A549 (cell line): Measurements from ENCODE around the gene TMEM106B. TPM values are rescaled to one million over a fixed set of nuclear protein-coding genes. Genes with fewer than 3 reads are reported as not detected.
"Not testable (repeated sequence)": the region's sequence is repeated elsewhere in the genome, so short reads cannot be mapped to it uniquely, and the experiment has no call there.

Experiments
- ATAC-seq, 2 experiments: fragments of 200-7000 bp in 1 of 2; fragments of >200 bp in 1 of 2; cut with Nextera tagmentation in 1 of 2; cut with Tn5 transposase in 1 of 2; 3 replicates each; pipeline versions ENCODE4 v1.8.0 to v1.9.1; 2018 to 2020; ENCODE audit warnings: mild to moderate bottlenecking in 1 of 2, moderate library complexity in 1 of 2
- CTCF ChIA-PET: fragments of 300-600 bp; sonication (Branson Sonifier 250); formaldehyde crosslinking; extraction: SDS; loops from one replicate; lab custom pipeline; 2021; ENCODE audit warnings: antibody characterized with exemption, inconsistent platforms; lab: Yijun Ruan, JAX
- POLR2A ChIA-PET: fragments of 350-600 bp; formaldehyde crosslinking; extraction: SDS; loops from one replicate; lab custom pipeline; 2021; ENCODE audit warnings: antibody characterized with exemption, inconsistent platforms; lab: Yijun Ruan, JAX
- DNase-seq, 2 experiments: peaks; one replicate each; pipeline versions ENCODE4 v3.0.0 to v3.0.0-alpha.2; 2011 to 2016; ENCODE audit warnings: low read depth in 1 of 2, low spot score in 1 of 2
- FAIRE-seq: peaks from 2 replicates; lab custom pipeline; 2011; peaks lifted over from hg19 to GRCh38; lab: Jason Lieb, UNC
- H3K27ac ChIP-seq, 2 experiments: fragments of >200 bp; sonication (Bioruptor Twin); formaldehyde crosslinking; 3 replicates each; pipeline ENCODE4 v1.5.1; 2016 to 2017
- H3K4me1 ChIP-seq: fragments of >200 bp; sonication (Bioruptor Twin); formaldehyde crosslinking; 3 replicates; pipeline ENCODE4 v1.6.1; 2016
- H3K4me2 ChIP-seq: fragments of >200 bp; sonication (Bioruptor Twin); formaldehyde crosslinking; 3 replicates; pipeline ENCODE4 v1.6.1; 2016
- H3K4me3 ChIP-seq: fragments of >200 bp; sonication (Bioruptor Twin); formaldehyde crosslinking; 3 replicates; pipeline ENCODE4 v1.5.1; 2016
- H3K9me3 ChIP-seq: fragments of >200 bp; sonication (Bioruptor Twin); formaldehyde crosslinking; 3 replicates; pipeline ENCODE4 v1.6.1; 2016
- BCL3 ChIP-seq: fragments of >200 bp; sonication (Bioruptor Twin); formaldehyde crosslinking; IDR thresholded peaks from 3 replicates; pipeline ENCODE4 v1.6.1; 2016
- CHD4 ChIP-seq: fragments of 200-600 bp; sonication (generic); IDR thresholded peaks from 2 replicates; pipeline ENCODE4 v1.6.1; 2016; ENCODE audit warnings: antibody characterized with exemption, mild to moderate bottlenecking, borderline replicate concordance
- CTCF ChIP-seq: fragments of >200 bp; sonication (Bioruptor Twin); formaldehyde crosslinking; IDR thresholded peaks from 3 replicates; pipeline ENCODE4 v1.5.1; 2016
- EHF ChIP-seq: fragments of 250-450 bp; sonication (Bioruptor Pico); IDR thresholded peaks from 2 replicates; pipeline ENCODE4 v1.5.0; 2020; ENCODE audit warnings: mild to moderate bottlenecking
- EHMT2 ChIP-seq: fragments of 200-600 bp; sonication (generic); IDR thresholded peaks from 2 replicates; pipeline ENCODE4 v1.6.1; 2016; ENCODE audit warnings: antibody characterized with exemption, low read depth, mild to moderate bottlenecking, moderate library complexity
- ESRRA ChIP-seq: fragments of 150-350 bp; IDR thresholded peaks from 2 replicates; pipeline ENCODE4 v1.6.1; 2014; ENCODE audit warnings: mild to moderate bottlenecking, low read length, borderline replicate concordance
- FOSL2 ChIP-seq, 2 experiments: fragments of 450-650 bp in 1 of 2; fragments of >200 bp in 1 of 2; sonication (Bioruptor Twin) in 1 of 2; formaldehyde crosslinking; IDR thresholded peaks; 2 replicates each; pipeline versions ENCODE4 v1.5.0 to v1.6.1; 2016 to 2020; ENCODE audit warnings: mild to moderate bottlenecking in 1 of 2, moderate library complexity in 1 of 2
- FOXS1 ChIP-seq: fragments of 250-450 bp; sonication (Bioruptor Pico); IDR thresholded peaks from 2 replicates; pipeline ENCODE4 v1.5.0; 2020; ENCODE audit warnings: mild to moderate bottlenecking, moderate library complexity
- HEYL ChIP-seq: fragments of 250-450 bp; sonication (Bioruptor Pico); IDR thresholded peaks from 2 replicates; pipeline ENCODE4 v1.8.0; 2021; ENCODE audit warnings: mild to moderate bottlenecking, moderate library complexity
- HOXB5 ChIP-seq: fragments of 250-450 bp; sonication (Bioruptor Pico); IDR thresholded peaks from 2 replicates; pipeline ENCODE4 v1.5.0; 2020; ENCODE audit warnings: mild to moderate bottlenecking, moderate library complexity
- JUN ChIP-seq, 2 experiments: fragments of >200 bp; sonication (Bioruptor Twin); formaldehyde crosslinking; IDR thresholded peaks; 2 replicates in 1 of 2; 3 replicates in 1 of 2; pipeline ENCODE4 v1.6.1; 2016 to 2017
- KDM1A ChIP-seq: fragments of 200-600 bp; sonication (generic); IDR thresholded peaks from 2 replicates; pipeline ENCODE4 v1.6.1; 2016; ENCODE audit warnings: low read depth, mild to moderate bottlenecking
- KDM5A ChIP-seq: fragments of 200-600 bp; sonication (generic); IDR thresholded peaks from 2 replicates; pipeline ENCODE4 v1.6.1; 2016; ENCODE audit warnings: antibody characterized with exemption, mild to moderate bottlenecking
- MAFK ChIP-seq: fragments of 450-650 bp; IDR thresholded peaks from 2 replicates; pipeline ENCODE4 v1.6.1; 2014; ENCODE audit not compliant: partially characterized antibody
- RNF2 ChIP-seq: fragments of 200-600 bp; sonication (generic); IDR thresholded peaks from 2 replicates; pipeline ENCODE4 v1.6.1; 2016; ENCODE audit warnings: low read depth, mild to moderate bottlenecking, antibody characterized with exemption, moderate library complexity, borderline replicate concordance
- TP53 ChIP-seq: fragments of 250-450 bp; sonication (Bioruptor Pico); IDR thresholded peaks from 2 replicates; pipeline ENCODE4 v1.5.0; 2021; ENCODE audit warnings: mild to moderate bottlenecking, moderate library complexity
- WGBS: methylation state at CpG from one replicate; pipeline ENCODE4 v1.1.6; 2017; ENCODE audit errors: missing lambda C conversion rate; 5-methylcytosine and 5-hydroxymethylcytosine counted together
- polyA plus RNA-seq, 4 experiments: library from polyadenylated mRNA; depleted of rRNA in 3 of 4; stranded (reverse); fragments of >200 nt; fragmentation: RNase III in 1 of 4; extraction: RNeasy Plus Mini Kit Qiagen cat#74134 plus additional on column Dnase treatment in 1 of 4; gene quantifications; 2 replicates in 3 of 4; 3 replicates in 1 of 4; pipeline ENCODE4 v1.2.3, GENCODE V29; 2011 to 2017

The TMEM106B gene
- polyA plus RNA-seq, 2 of the 4 experiments (the other 2 are of a cell fraction): 70.9 to 123 TPM

DNA sequence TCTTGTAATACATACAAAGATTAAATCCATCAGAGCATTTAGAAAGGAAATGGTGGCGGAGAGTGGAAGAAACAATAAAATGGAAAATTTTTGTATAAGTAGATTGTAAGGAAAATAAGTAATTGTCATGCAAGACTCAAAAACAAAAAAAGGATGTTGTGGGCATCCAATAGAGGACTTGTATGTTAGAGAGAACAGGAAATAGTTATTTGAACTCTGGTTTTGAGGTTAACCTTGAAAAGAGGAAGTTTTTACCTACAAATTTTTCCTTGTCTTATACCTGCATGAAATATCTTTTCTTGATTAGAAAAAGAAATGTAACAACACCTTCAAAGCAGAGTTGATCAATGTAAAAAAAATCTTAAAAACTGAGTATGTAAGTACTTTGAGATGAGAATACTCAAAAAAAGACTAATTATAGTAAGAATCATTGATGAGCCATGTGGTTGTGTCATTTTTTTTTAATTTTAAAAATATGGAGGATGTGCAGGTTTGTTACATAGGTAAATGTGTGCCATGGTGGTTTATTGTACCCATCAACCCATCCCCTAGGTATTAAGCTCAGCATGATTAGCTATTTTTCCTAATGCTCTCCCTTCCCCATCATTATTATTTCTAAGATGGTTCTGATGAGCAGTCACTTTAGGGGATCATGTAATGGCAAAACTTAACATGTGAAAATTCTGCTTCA, 11.9 kb downstream of the TMEM106B start (continued):
- TF ChIP-seq KDM1A (no peak), KDM5A (no peak), EHMT2 (no peak), FOXS1 (CRISPR knock-in tag) (no peak), ESRRA (no peak)

DNA sequence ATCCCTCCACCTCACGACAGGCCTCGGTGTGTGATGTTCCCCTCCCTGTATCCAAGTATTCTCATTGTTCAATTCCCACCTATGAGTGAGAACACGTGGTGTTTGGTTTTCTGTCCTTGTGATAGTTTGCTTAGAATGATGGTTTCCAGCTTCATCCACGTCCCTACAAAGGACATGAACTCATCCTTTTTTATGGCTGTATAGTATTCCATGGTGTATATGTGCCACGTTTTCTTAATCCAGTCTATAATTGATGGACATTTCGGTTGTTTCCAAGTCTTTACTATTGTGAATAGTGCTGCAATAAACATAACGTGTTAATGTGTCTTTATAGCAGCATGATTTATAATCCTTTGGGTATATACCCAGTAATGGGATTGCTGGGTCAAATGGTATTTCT, 13.9 kb downstream of the TMEM106B start:
- H3K27ac ChIP-seq, CTCF ChIA-PET, H3K4me2 ChIP-seq, FAIRE-seq, POLR2A ChIA-PET, H3K9me3 ChIP-seq, DNase-seq, H3K4me3 ChIP-seq, ATAC-seq: not testable (repeated sequence)
- peaks cover 17% of the 10 kb centered on the region for H3K4me1 ChIP-seq
- 90% methylated on average over 7 of the region's 7 CpGs for WGBS

- WGBS: 74% methylated on average over 2 of the region's 2 CpGs
- CTCF ChIA-PET: no interaction called here
- FAIRE-seq (no peak), DNase-seq (no peak), ATAC-seq (no peak)
- peaks cover under 1% of the 10 kb centered on the region for H3K4me1 ChIP-seq
- H3K4me3 ChIP-seq: no peak overlapping the region
- no peak overlapping the region for H3K4me2 ChIP-seq
- peaks cover 6% of the 10 kb centered on the region; the same call in 1 of the 3 replicates for H3K9me3 ChIP-seq
- H3K27ac ChIP-seq: no peak overlapping the region
- TF ChIP-seq JUN (IDR thresholded peaks at IDR 0.05): no peak
- POLR2A ChIA-PET: no interaction called here
Measured at GRCh38 chr7:12226756-12227155, 15.7 kb downstream of the TMEM106B start.

- Histone ChIP-seq H3K4me2 (no peak overlapping the region), H3K27ac (no peak overlapping the region), H3K9me3 (peaks cover 6% of the 10 kb centered on the region; the same call in 1 of the 3 replicates), H3K4me3 (no peak overlapping the region), H3K4me1 (no peaks in the 10 kb centered on the region)
- no peak for ATAC-seq
- CTCF ChIA-PET: no interaction called here
- FAIRE-seq: no peak
- POLR2A ChIA-PET: no interaction called here
- DNase-seq: no peak
- TF ChIP-seq HOXB5 (no peak), MAFK (peak; percentile 80)
Measured at GRCh38 chr7:12228024-12228423, 16.9 kb downstream of the TMEM106B start.

GRCh38 chr7:12229046-12229445, 18.0 kb downstream of the TMEM106B start:
- Histone ChIP-seq H3K4me2 (no peak overlapping the region), H3K4me1 (no peaks in the 10 kb centered on the region), H3K9me3 (peaks cover 6% of the 10 kb centered on the region; the same call in 1 of the 3 replicates), H3K4me3 (no peak overlapping the region), H3K27ac (no peak overlapping the region)
- CTCF ChIA-PET: no interaction called here
- TF ChIP-seq CTCF (no peak), MAFK (no peak), FOSL2 (IDR thresholded peaks at IDR 0.05) (no peak), FOSL2 (CRISPR knock-in tag; IDR thresholded peaks at IDR 0.05) (no peak), RNF2 (no peak), EHF (CRISPR knock-in tag) (no peak), CHD4 (no peak), HEYL (CRISPR knock-in tag) (no peak), TP53 (no peak), KDM1A (no peak), KDM5A (no peak), BCL3 (no peak)
- FAIRE-seq: no peak
- ATAC-seq: no peak
- POLR2A ChIA-PET: no interaction called here
- no peak for DNase-seq
